HFF-Myc (cell line): ENCODE data around the gene TNNI3K.

Experiments used
- DNase-seq: peaks from one replicate; pipeline ENCODE4 v3.0.0-alpha.2; 2011; ENCODE audit warnings: low read depth; ENCODE audit errors: extremely low read depth
- H3K4me3 ChIP-seq: replicated peaks from 2 replicates; pipeline ENCODE4 v1.5.1; 2011; ENCODE audit warnings: low read depth, mild to moderate bottlenecking, control low read depth, low read length
- TF ChIP-seq, protein P1 (sequence below): IDR thresholded peaks from 2 replicates; pipeline ENCODE4 v1.5.1; 2012; ENCODE audit warnings: mild to moderate bottlenecking, low read depth, low read length, control low read depth; ENCODE audit errors: missing control alignments

Gene TNNI3K

DNA sequence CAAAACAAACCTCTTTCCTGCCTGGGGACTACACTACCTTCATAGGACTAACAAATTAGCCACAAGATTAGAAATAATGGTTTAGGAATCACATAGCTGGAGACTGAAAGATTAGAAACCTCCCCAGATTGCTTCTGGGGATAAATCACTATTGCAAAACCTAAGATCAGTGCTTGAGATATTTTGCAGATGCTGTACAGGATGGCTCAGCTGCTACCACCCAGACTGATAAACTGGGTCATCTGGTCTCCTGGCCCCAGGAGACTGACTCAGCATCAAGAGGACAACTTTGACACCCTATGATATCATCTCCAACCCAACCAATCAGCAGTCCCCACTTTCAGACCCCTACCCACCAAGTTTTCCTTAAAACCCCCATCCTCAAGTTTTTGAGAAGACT is 140.2 kb downstream of the TNNI3K start:
- DNase-seq, result no peak
- TF ChIP-seq, protein P1, sequence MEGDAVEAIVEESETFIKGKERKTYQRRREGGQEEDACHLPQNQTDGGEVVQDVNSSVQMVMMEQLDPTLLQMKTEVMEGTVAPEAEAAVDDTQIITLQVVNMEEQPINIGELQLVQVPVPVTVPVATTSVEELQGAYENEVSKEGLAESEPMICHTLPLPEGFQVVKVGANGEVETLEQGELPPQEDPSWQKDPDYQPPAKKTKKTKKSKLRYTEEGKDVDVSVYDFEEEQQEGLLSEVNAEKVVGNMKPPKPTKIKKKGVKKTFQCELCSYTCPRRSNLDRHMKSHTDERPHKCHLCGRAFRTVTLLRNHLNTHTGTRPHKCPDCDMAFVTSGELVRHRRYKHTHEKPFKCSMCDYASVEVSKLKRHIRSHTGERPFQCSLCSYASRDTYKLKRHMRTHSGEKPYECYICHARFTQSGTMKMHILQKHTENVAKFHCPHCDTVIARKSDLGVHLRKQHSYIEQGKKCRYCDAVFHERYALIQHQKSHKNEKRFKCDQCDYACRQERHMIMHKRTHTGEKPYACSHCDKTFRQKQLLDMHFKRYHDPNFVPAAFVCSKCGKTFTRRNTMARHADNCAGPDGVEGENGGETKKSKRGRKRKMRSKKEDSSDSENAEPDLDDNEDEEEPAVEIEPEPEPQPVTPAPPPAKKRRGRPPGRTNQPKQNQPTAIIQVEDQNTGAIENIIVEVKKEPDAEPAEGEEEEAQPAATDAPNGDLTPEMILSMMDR, result no peak
- no peak overlapping the region for H3K4me3 ChIP-seq

DNA sequence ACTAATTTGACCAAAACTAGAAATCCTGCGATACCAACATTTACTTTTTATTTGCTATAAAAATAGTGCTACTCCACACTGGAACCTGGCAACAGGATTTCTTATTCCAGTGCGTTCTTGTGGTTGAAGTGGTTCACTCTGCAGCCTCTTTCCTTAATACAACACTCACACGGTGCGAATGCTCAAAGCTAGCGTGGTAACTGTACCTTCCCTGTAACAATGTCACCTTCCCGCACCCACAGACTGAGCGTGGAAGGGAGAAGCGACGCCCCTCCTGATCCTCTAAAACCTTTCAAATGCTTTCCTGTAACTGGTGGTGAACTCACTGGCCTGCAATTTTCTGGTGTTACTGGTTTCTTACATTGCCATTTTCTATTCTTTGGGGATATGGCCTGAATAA is 145.1 kb downstream of the TNNI3K start:
- TF ChIP-seq, protein P1, result no peak
- no peak for DNase-seq
- H3K4me3 ChIP-seq, result no peak overlapping the region

DNA sequence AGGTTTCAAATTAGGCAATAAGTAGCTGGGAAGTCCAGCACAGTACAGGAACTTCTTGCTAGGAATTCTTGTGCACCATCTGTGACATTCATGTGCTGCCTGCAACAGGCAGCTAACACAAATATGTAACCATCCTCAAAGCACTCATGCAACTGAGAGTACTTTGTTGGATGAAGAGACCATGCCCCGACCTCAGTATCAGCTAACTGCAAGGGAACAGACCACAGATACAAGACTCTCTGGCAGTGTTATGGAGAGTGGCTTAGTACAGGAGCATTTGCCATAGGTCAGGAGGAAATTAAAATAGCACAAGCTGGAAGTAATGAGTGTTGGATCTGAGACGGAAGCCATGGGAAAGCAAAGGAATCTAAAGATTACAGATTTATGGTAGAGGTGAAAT is 153.7 kb downstream of the TNNI3K start:
- no peak for DNase-seq
- TF ChIP-seq, protein P1, result no peak
- no peak overlapping the region for H3K4me3 ChIP-seq

DNA sequence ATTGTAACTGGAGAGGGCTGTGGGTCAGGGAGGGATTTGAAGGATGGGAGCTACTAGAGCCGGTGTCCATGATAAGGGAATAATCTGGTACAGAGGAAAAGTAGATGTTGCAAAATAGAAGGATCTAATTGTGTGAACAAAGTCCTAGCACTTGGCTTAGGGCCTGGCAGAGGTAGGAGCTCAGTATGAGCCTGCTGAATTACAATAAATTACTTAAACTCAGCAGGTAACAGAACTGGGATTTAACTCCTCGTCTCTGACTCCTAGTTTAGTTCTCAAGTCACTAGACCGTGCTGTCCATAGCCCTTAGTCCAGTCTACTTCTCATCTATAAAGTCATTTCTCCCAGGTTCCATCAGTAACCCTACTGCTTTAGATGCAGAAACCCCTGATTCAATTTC is 157.0 kb downstream of the TNNI3K start:
- H3K4me3 ChIP-seq, result no peak overlapping the region
- TF ChIP-seq, protein P1, result no peak
- DNase-seq, result no peak

GRCh38 chr1:74392840-74393239 is 157.7 kb downstream of the TNNI3K start:
- TF ChIP-seq, protein P1, result no peak
- H3K4me3 ChIP-seq, result no peak overlapping the region
- no peak for DNase-seq

GRCh38 chr1:74395571-74395970 is 160.4 kb downstream of the TNNI3K start:
- H3K4me3 ChIP-seq, result no peak overlapping the region
- DNase-seq, result no peak
- TF ChIP-seq, protein P1, result no peak

GRCh38 chr1:74396462-74396861 is 161.3 kb downstream of the TNNI3K start:
- TF ChIP-seq, protein P1, result no peak
- H3K4me3 ChIP-seq, result no peak overlapping the region
- no peak for DNase-seq
